H1 (cell line): Measurements from ENCODE around the gene ZCCHC9. TPM values are rescaled to one million over a fixed set of nuclear protein-coding genes. Genes with fewer than 3 reads are reported as not detected.

Experiments used
- CTCF ChIA-PET: fragments of 300-600 bp; sonication (Branson Sonifier 250); formaldehyde crosslinking; loops from one replicate; lab custom pipeline; 2021; ENCODE audit not compliant: partially characterized antibody; lab: Charles Lee
- POLR2A ChIA-PET: fragments of 300-600 bp; sonication (Branson Sonifier 250); formaldehyde crosslinking; loops from one replicate; lab custom pipeline; 2021; ENCODE audit warnings: inconsistent platforms; ENCODE audit not compliant: partially characterized antibody; lab: Charles Lee
- DNase-seq, 2 experiments: peaks; one replicate each; pipeline versions ENCODE4 v3.0.0 to v3.0.0-alpha.2; 2010 to 2022; ENCODE audit warnings: low spot score in 2 of 2, low read depth in 1 of 2, mixed read lengths in 1 of 2
- FAIRE-seq: peaks from 2 replicates; lab custom pipeline; 2011; peaks lifted over from hg19 to GRCh38; lab: Jason Lieb, UNC
- H2AFZ ChIP-seq: 2 replicates; pipeline ENCODE4 v1.8.1; 2012; ENCODE audit warnings: low read length, inconsistent platforms
- H2AK5ac ChIP-seq: 2 replicates; pipeline ENCODE4 v1.6.1; 2013; ENCODE audit warnings: low read depth, low read length
- H2BK120ac ChIP-seq: replicated peaks from 2 replicates; pipeline ENCODE3; 2013; ENCODE audit warnings: low read depth, low read length, inconsistent platforms
- H2BK12ac ChIP-seq: 2 replicates; pipeline ENCODE4 v1.6.1; 2013; ENCODE audit warnings: low read depth, low read length
- H2BK15ac ChIP-seq: 2 replicates; pipeline ENCODE4 v1.6.1; 2013; ENCODE audit warnings: low read length
- H2BK20ac ChIP-seq: 2 replicates; pipeline ENCODE4 v1.6.1; 2013; ENCODE audit warnings: low read length
- H2BK5ac ChIP-seq: 2 replicates; pipeline ENCODE4 v1.6.1; 2013; ENCODE audit warnings: low read depth, low read length
- H3K14ac ChIP-seq: 2 replicates; pipeline ENCODE4 v1.6.1; 2013; ENCODE audit warnings: inconsistent platforms; ENCODE audit not compliant: insufficient read length
- H3K18ac ChIP-seq: 2 replicates; pipeline ENCODE4 v1.6.1; 2013; ENCODE audit warnings: low read length; ENCODE audit errors: extremely low read depth
- H3K23ac ChIP-seq: 2 replicates; pipeline ENCODE4 v1.6.1; 2013; ENCODE audit warnings: inconsistent platforms; ENCODE audit not compliant: insufficient read length
- H3K23me2 ChIP-seq: 2 replicates; pipeline ENCODE4 v1.6.1; 2013; ENCODE audit warnings: low read depth, low read length
- H3K27ac ChIP-seq: 2 replicates; pipeline ENCODE4 v1.6.1; 2011; ENCODE audit warnings: low read depth, low read length, inconsistent platforms
- H3K27me3 ChIP-seq, 4 experiments: replicated peaks in 1 of 4; 1 replicate in 1 of 4; 2 replicates in 3 of 4; pipeline versions ENCODE4 v1.6.1 to v1.8.1; 2011 to 2013; ENCODE audit warnings: low read length in 3 of 4, mild to moderate bottlenecking in 3 of 4, inconsistent platforms in 2 of 4, mixed read lengths in 2 of 4, moderate library complexity in 1 of 4; ENCODE audit not compliant: control insufficient read depth in 3 of 4, insufficient read depth in 3 of 4; ENCODE audit errors: extremely low read depth in 1 of 4
- H3K36me3 ChIP-seq, 4 experiments: 2 replicates each; pipeline versions ENCODE4 v1.6.1 to v1.8.1; 2011 to 2013; ENCODE audit warnings: mild to moderate bottlenecking in 4 of 4, low read length in 3 of 4, moderate library complexity in 2 of 4, control low read depth in 1 of 4, inconsistent platforms in 1 of 4; ENCODE audit not compliant: insufficient read depth in 4 of 4, control insufficient read depth in 2 of 4
- H3K4ac ChIP-seq: replicated peaks from 2 replicates; pipeline ENCODE3; 2013; ENCODE audit warnings: low read length, low read depth, mixed read lengths, inconsistent platforms; ENCODE audit not compliant: insufficient read length
- H3K4me1 ChIP-seq, 4 experiments: replicated peaks in 1 of 4; 1 replicate in 1 of 4; 2 replicates in 3 of 4; pipeline versions ENCODE4 v1.6.1 to v1.8.1; 2011 to 2013; ENCODE audit warnings: low read length in 3 of 4, inconsistent platforms in 2 of 4, mixed read lengths in 1 of 4; ENCODE audit not compliant: insufficient read depth in 4 of 4, control insufficient read depth in 3 of 4
- H3K4me2 ChIP-seq, 2 experiments: 2 replicates each; pipeline versions ENCODE4 v1.6.1 to v1.8.1; 2011 to 2013; ENCODE audit warnings: low read depth in 2 of 2, low read length in 2 of 2, control low read depth in 1 of 2, inconsistent platforms in 1 of 2, mild to moderate bottlenecking in 1 of 2; ENCODE audit not compliant: insufficient read depth in 1 of 2
- H3K4me3 ChIP-seq, 4 experiments: fragments of 200-600, 300-600 bp in 1 of 4; sonication (generic), shearing (Covaris generic), sonication (Bioruptor Twin) in 1 of 4; 2 replicates each; pipeline versions ENCODE4 v1.5.1 to v1.8.1; 2011 to 2016; ENCODE audit warnings: low read length in 4 of 4, low read depth in 3 of 4, control low read depth in 2 of 4, inconsistent platforms in 2 of 4, mild to moderate bottlenecking in 2 of 4, mixed read lengths in 1 of 4, moderate library complexity in 1 of 4; ENCODE audit not compliant: insufficient read depth in 2 of 4; ENCODE audit errors: extremely low read depth in 1 of 4
- H3K56ac ChIP-seq: replicated peaks from 2 replicates; pipeline ENCODE3; 2013; ENCODE audit warnings: low read depth, mild to moderate bottlenecking, mixed read lengths, low read length, inconsistent platforms; ENCODE audit not compliant: insufficient read length
- H3K79me1 ChIP-seq: 2 replicates; pipeline ENCODE4 v1.6.1; 2013; ENCODE audit warnings: low read depth, low read length, control low read depth
- H3K79me2 ChIP-seq, 2 experiments: 2 replicates each; pipeline versions ENCODE4 v1.6.1 to v1.8.1; 2012 to 2013; ENCODE audit warnings: low read length in 2 of 2, mild to moderate bottlenecking in 2 of 2, inconsistent platforms in 1 of 2; ENCODE audit not compliant: insufficient read depth in 2 of 2, control insufficient read depth in 1 of 2
- H3K9ac ChIP-seq, 4 experiments: replicated peaks in 1 of 4; 1 replicate in 1 of 4; 2 replicates in 3 of 4; pipeline versions ENCODE4 v1.6.1 to v1.8.1; 2011 to 2013; ENCODE audit warnings: low read depth in 3 of 4, low read length in 3 of 4, control low read depth in 2 of 4, mild to moderate bottlenecking in 2 of 4, moderate library complexity in 2 of 4, inconsistent platforms in 1 of 4; ENCODE audit errors: extremely low read depth in 1 of 4
- H3K9me3 ChIP-seq, 2 experiments: 2 replicates each; pipeline versions ENCODE4 v1.6.1 to v1.8.1; 2012 to 2013; ENCODE audit warnings: mild to moderate bottlenecking in 2 of 2, moderate library complexity in 2 of 2, control low read depth in 1 of 2, inconsistent platforms in 1 of 2, low read depth in 1 of 2, low read length in 1 of 2, mixed read lengths in 1 of 2; ENCODE audit not compliant: insufficient read depth in 2 of 2
- H4K20me1 ChIP-seq, 2 experiments: replicated peaks in 1 of 2; 2 replicates each; pipeline versions ENCODE3 to v1.8.1; 2011 to 2013; ENCODE audit warnings: inconsistent platforms in 2 of 2, low read length in 2 of 2, mild to moderate bottlenecking in 1 of 2; ENCODE audit not compliant: insufficient read depth in 2 of 2, control insufficient read depth in 1 of 2
- H4K5ac ChIP-seq: 2 replicates; pipeline ENCODE4 v1.6.1; 2013; ENCODE audit warnings: low read length, low read depth, mixed read lengths, inconsistent platforms; ENCODE audit not compliant: insufficient read length
- H4K8ac ChIP-seq: 2 replicates; pipeline ENCODE4 v1.8.0; 2013; ENCODE audit warnings: mild to moderate bottlenecking, moderate library complexity, low read length, inconsistent platforms; ENCODE audit not compliant: insufficient read depth; ENCODE audit errors: extremely low read depth
- H4K91ac ChIP-seq: replicated peaks from 2 replicates; pipeline ENCODE3; 2013; ENCODE audit warnings: low read length, mixed read lengths, inconsistent platforms; ENCODE audit not compliant: insufficient read length
- BRCA1 ChIP-seq: IDR thresholded peaks from 2 replicates; pipeline ENCODE4 v1.6.1; 2012; ENCODE audit warnings: low read depth, low read length, improper control_type of control experiment
- CREB1 ChIP-seq: IDR thresholded peaks from 2 replicates; pipeline ENCODE4 v1.6.1; 2012; ENCODE audit warnings: inconsistent platforms
- EGR1 ChIP-seq: IDR thresholded peaks from 2 replicates; pipeline ENCODE4 v1.6.1; 2011; ENCODE audit warnings: low read depth, low read length, borderline replicate concordance
- FOSL1 ChIP-seq: IDR thresholded peaks from 2 replicates; pipeline ENCODE4 v1.6.1; 2011; ENCODE audit warnings: mild to moderate bottlenecking, low read depth, low read length, moderate library complexity; ENCODE audit not compliant: insufficient read depth
- KDM1A ChIP-seq: fragments of 200-600, 300-600 bp; sonication (generic); IDR thresholded peaks from 2 replicates; pipeline ENCODE4 v1.7.1; 2016; ENCODE audit warnings: mild to moderate bottlenecking, low read length, borderline replicate concordance
- KDM4A ChIP-seq: IDR thresholded peaks from one replicate; pipeline ENCODE4 v1.7.1; 2012; ENCODE audit warnings: low read depth, mild to moderate bottlenecking, moderate library complexity, low read length, inconsistent platforms; ENCODE audit not compliant: severe bottlenecking
- MAFK ChIP-seq: IDR thresholded peaks from 2 replicates; pipeline ENCODE4 v1.6.1; 2012; ENCODE audit warnings: low read depth, mild to moderate bottlenecking, improper control_type of control experiment, low read length
- RNF2 ChIP-seq: fragments of 200-900, 300-1000 bp; sonication (generic); IDR thresholded peaks from 2 replicates; pipeline ENCODE4 v1.7.1; 2016; ENCODE audit warnings: borderline replicate concordance, low read depth, mild to moderate bottlenecking, antibody characterized with exemption, low read length; ENCODE audit not compliant: poor library complexity, severe bottlenecking; ENCODE audit errors: missing control alignments
- WGBS, 2 experiments: shearing (Covaris generic) in 1 of 2; methylation state at CpG; one replicate each; pipeline versions ENCODE4 v1.1.6 to v1.1.7; 2013 to 2015; ENCODE audit warnings: low lambda C conversion rate in 2 of 2, mixed read lengths in 2 of 2, inconsistent platforms in 1 of 2, low coverage in 1 of 2, missing lambda C conversion rate in 1 of 2; ENCODE audit not compliant: insufficient replicate concordance in 2 of 2, insufficient coverage in 1 of 2, insufficient read length in 1 of 2; ENCODE audit errors: extremely low coverage in 1 of 2, missing lambda C conversion rate in 1 of 2; 5-methylcytosine and 5-hydroxymethylcytosine counted together
- long read RNA-seq, 2 experiments: library from RNA in 1 of 2; library from capped mRNA in 1 of 2; stranded (forward); transcript quantifications; one replicate each; pipeline ENCODE4 v2.0.0, GENCODE V29; 2021; ENCODE audit warnings: inconsistent platforms in 1 of 2
- polyA minus RNA-seq, 3 experiments: library from RNA; depleted of rRNA, polyadenylated mRNA; stranded (reverse); fragments of >200 nt; gene quantifications; 1 replicate in 2 of 3; 2 replicates in 1 of 3; pipeline ENCODE4 v1.2.3, GENCODE V29; 2011
- polyA plus RNA-seq, 7 experiments: library from polyadenylated mRNA; depleted of rRNA in 3 of 7; stranded (reverse) in 5 of 7; unstranded in 2 of 7; fragments of >200 nt in 5 of 7; fragments of 200-250 nt in 2 of 7; gene quantifications; 1 replicate in 5 of 7; 2 replicates in 1 of 7; 4 replicates in 1 of 7; pipeline versions ENCODE4 v1.2.1 to v1.2.3, GENCODE V29; 2011 to 2013; ENCODE audit warnings: missing spikeins in 2 of 7, mixed read lengths in 2 of 7
- total RNA-seq: library from RNA; stranded (reverse); fragmentation: NEBNext Ultra II Directional; extraction: Animal tissue kit (Norgen Biotek cat#: 25700); gene quantifications from 2 replicates; pipeline ENCODE4 v1.2.1, GENCODE V29; 2021

ZCCHC9 gene
- total RNA-seq (28.9 and 33.6 TPM in 2 replicates), polyA plus RNA-seq (2011; rRNA removed) (5.9 and 10.9 TPM in 2 replicates), polyA minus RNA-seq (2011; rRNA and poly(A)+ RNA removed) (8.2 and 8.4 TPM in 2 replicates)
- polyA plus RNA-seq (2011; cell fraction: cytosol; rRNA removed), result 19.3 TPM
- 6.2 TPM for polyA plus RNA-seq (2011; cell fraction: nucleus; rRNA removed)
- 22.1 to 33.2 TPM (median 24.8 TPM) in 4 replicates for polyA plus RNA-seq (2012, experiment 1 of 2)
- polyA plus RNA-seq (2012, experiment 2 of 2), result 4.6 TPM
- polyA plus RNA-seq (2013, experiment 1 of 2), result 35.9 TPM
- 33.8 TPM for polyA plus RNA-seq (2013, experiment 2 of 2)
- polyA minus RNA-seq (2011; cell fraction: cytosol; rRNA and poly(A)+ RNA removed), result 9.7 TPM
- polyA minus RNA-seq (2011; cell fraction: nucleus; rRNA and poly(A)+ RNA removed), result 17.0 TPM
- long read RNA-seq, experiment 1, full-length matches to known transcripts, result 36 of 41 reads
- long read RNA-seq, experiment 1, partial matches to known transcripts, result 2 of 41 reads
- long read RNA-seq, experiment 1, other reads (novel, unspliced or antisense), result 3 of 41 reads
- long read RNA-seq, experiment 2, full-length matches to known transcripts, result 89 of 92 reads
- long read RNA-seq, experiment 2, partial matches to known transcripts, result 0 of 92 reads
- long read RNA-seq, experiment 2, other reads (novel, unspliced or antisense), result 3 of 92 reads

GRCh38 chr5:81301271-81302015, at the start of gene ZCCHC9:
Gene ZCCHC9, plus strand, starts transcription at chr5:81301587. Its CDS starts 3,171 bp downstream, at chr5:81304758.
- Histone ChIP-seq H3K27me3 (no peaks in the 10 kb centered on the region), H3K56ac (peak within 1 kb of the TSS; percentile 94), H3K4ac (peak within 1 kb of the TSS; percentile 96), H3K14ac (peak within 1 kb of the TSS; percentile 42), H2BK120ac (peak within 1 kb of the TSS; percentile 63), H4K20me1 (no peaks in the 10 kb centered on the region), H3K23ac (no peak within 1 kb of the TSS), H3K36me3 (peaks cover 0 to 4% (median 0%) of the 10 kb centered on the region in 4 experiments; a peak in 1 of 8 replicates), H3K79me1 (0 out of 2 replicates have a peak, but pooled peaks cover 3% of the 10 kb centered on the region), H3K23me2 (peaks cover 3% of the 10 kb centered on the region; the same call in 1 of the 2 replicates), H2BK5ac (peak within 1 kb of the TSS; percentile 96), H3K79me2 (peaks cover 4 to 47% of the 10 kb centered on the region in 2 experiments; a peak in 3 of 4 replicates), H2AFZ (peak within 1 kb of the TSS; percentile 95), H4K5ac (peak within 1 kb of the TSS; percentile 100), H4K91ac (peak within 1 kb of the TSS; percentile 97), H2BK20ac (no peak within 1 kb of the TSS), H2BK15ac (no peak within 1 kb of the TSS; the same call in 1 of the 2 replicates), H3K27ac (peak within 1 kb of the TSS; percentile 83), H4K8ac (peak within 1 kb of the TSS; percentile 98), H3K4me1 (peaks cover 0 to 8% (median 5%) of the 10 kb centered on the region in 4 experiments; a peak in 3 of 7 replicates), H3K4me3 (peak within 1 kb of the TSS; percentile 83 to 95 (median 92)), H2BK12ac (peak within 1 kb of the TSS; percentile 69), H3K4me2 (peak within 1 kb of the TSS; percentile 81 to 86), H3K9me3 (no peaks in the 10 kb centered on the region), H3K9ac (peak within 1 kb of the TSS; percentile 88 to 96 (median 94)), H2AK5ac (no peak within 1 kb of the TSS), H3K18ac (peak within 1 kb of the TSS; percentile 99)
- DNase-seq, result peak; percentile 87 to 91
- WGBS, 2 experiments, result 3% methylated on average over 54 of the region's 54 CpGs; no CpG with 5 or more reads in 1 of the 2 experiments
- CTCF ChIA-PET, result interaction anchor here (0.8 to 3.9 kb wide), 8 partner anchors 10 to 204 kb away, joined by 3 to 19 read pairs (median 4); partner anchors contain the start of gene CKMT2
- peak; percentile 90 for FAIRE-seq
- POLR2A ChIA-PET, result interaction anchor here (0.7 to 3.7 kb wide), 10 partner anchors 13 to 976 kb away, joined by 3 to 33 read pairs (median 4); partner anchors contain the start of genes ACOT12, CKMT2 and SSBP2
- TF ChIP-seq EGR1 (peak; percentile 86), FOSL1 (no peak), KDM4A (no peak), CREB1 (peak; percentile 100), KDM1A (no peak), BRCA1 (no peak), RNF2 (no peak), MAFK (no peak)
